ENCODE data around the gene FAM13A. TPM values are rescaled to one million over a fixed set of nuclear protein-coding genes. Genes with fewer than 3 reads are reported as not detected.

FAM13A gene
- total and polyA plus RNA-seq, 2 of the 13 experiments (the other 11 are each of a cell fraction or from before 2014, with no cell fraction given), result 1.2 to 36.2 TPM

- Histone ChIP-seq H3K36me3 (replicated peaks in 1 of 2; ENCODE audit: control insufficient read depth in 1 of 2, insufficient read depth in 2 of 2, low read length in 2 of 2) (peaks cover 16 to 73% of the 10 kb centered on the region in 2 experiments), H2AFZ (ENCODE audit: low read length) (no peak overlapping the region), H3K27ac (ENCODE audit: extremely low read length, insufficient read depth, low read length) (no peak overlapping the region), H3K27me3 (ENCODE audit: control insufficient read depth in 1 of 2, insufficient read depth in 2 of 2, low read length in 2 of 2) (no peaks in the 10 kb centered on the region; a peak in 1 of 5 replicates), H3K4me2 (ENCODE audit: low read depth, low read length) (no peak overlapping the region), H3K79me2 (ENCODE audit: insufficient read depth, low read length) (no peaks in the 10 kb centered on the region), H4K20me1 (ENCODE audit: insufficient read depth, low read length) (no peaks in the 10 kb centered on the region), H3K4me1 (ENCODE audit: insufficient read depth, low read length) (no peaks in the 10 kb centered on the region), H3K4me3 (replicated peaks in 1 of 3; ENCODE audit: insufficient read depth in 1 of 3, low read depth in 2 of 3, low read length in 3 of 3) (no peak overlapping the region), H3K9me3 (ENCODE audit: low read length) (no peaks in the 10 kb centered on the region), H3K9ac (ENCODE audit: insufficient read depth, low read depth, low read length) (no peak overlapping the region)
- ATAC-seq (0 out of 3 replicates have a peak, but pooled peaks have one; percentile 26), FAIRE-seq (no peak), DNase-seq (ENCODE audit: low spot score) (no peak)
- in situ Hi-C loops (cut with HindIII; ENCODE audit: extremely low pct_ligation_motif_present, low pct_unique_long_range_greater_than_20kb), result no loop called here
- intact Hi-C loops (cut with micrococcal nuclease; ENCODE audit: unreplicated experiment), result no loop called here
- CTCF ChIA-PET (ENCODE audit: low intra/inter-chr PET ratio, low total read pairs), result no interaction called here
- POLR2A ChIA-PET, result no interaction called here
- WGBS (ENCODE audit: low lambda C conversion rate), result 100% methylated on average over 1 of the region's 1 CpG
- TF ChIP-seq BORCS8-MEF2B (CRISPR knock-in tag; IDR thresholded peaks at IDR 0.05), result no peak
- TF ChIP-seq NCOA1 (CRISPR knock-in tag; IDR thresholded peaks at IDR 0.05), result no peak
- TF ChIP-seq MIER2 (CRISPR knock-in tag; IDR thresholded peaks at IDR 0.05), result no peak
- TF ChIP-seq EP300 (IDR thresholded peaks at IDR 0.05; ENCODE audit: low read depth in 2 of 2, low read length in 2 of 2), result no peak
- no peak for TF ChIP-seq EP300 (CRISPR knock-in tag; IDR thresholded peaks at IDR 0.05; ENCODE audit: borderline replicate concordance)
- TF ChIP-seq ZNF205 (CRISPR knock-in tag; IDR thresholded peaks at IDR 0.05), result no peak
- no peak for TF ChIP-seq ZNF777 (CRISPR knock-in tag; IDR thresholded peaks at IDR 0.05)
- no peak for TF ChIP-seq JUN (CRISPR knock-in tag; IDR thresholded peaks at IDR 0.05)
- no peak for TF ChIP-seq ZNF33A (CRISPR knock-in tag; IDR thresholded peaks at IDR 0.05; ENCODE audit: borderline replicate concordance)
- no peak for TF ChIP-seq ZNF749 (CRISPR knock-in tag; IDR thresholded peaks at IDR 0.05; ENCODE audit: borderline replicate concordance)
- TF ChIP-seq ZNF343 (CRISPR knock-in tag; IDR thresholded peaks at IDR 0.05), result no peak
- no peak for TF ChIP-seq PAWR (CRISPR knock-in tag; IDR thresholded peaks at IDR 0.05; ENCODE audit: borderline replicate concordance)
- TF ChIP-seq RFXANK (CRISPR knock-in tag; IDR thresholded peaks at IDR 0.05), result no peak
- no peak for TF ChIP-seq SRSF9 (IDR thresholded peaks at IDR 0.05; ENCODE audit: borderline replicate concordance, insufficient read depth, low read depth, low read length, poor library complexity, severe bottlenecking)
- no TSS peak for BruUV-seq (replicated peaks)
These were observed 311.3 kb downstream of the FAM13A start for GRCh38 chr4:88745581-88746163.
